Keratinocyte (primary cell): ENCODE measurements around the gene FANCC. TPM values are rescaled to one million over a fixed set of nuclear protein-coding genes. Genes with fewer than 3 reads are reported as not detected.

Experiments
- DNase-seq: peaks from one replicate; pipeline ENCODE4 v3.0.0-alpha.2; 2011; ENCODE audit warnings: low read depth, missing footprints, low spot score
- FAIRE-seq: peaks from 2 replicates; lab custom pipeline; 2011; peaks lifted over from hg19 to GRCh38; lab: Jason Lieb, UNC
- H2AFZ ChIP-seq: 2 replicates; pipeline ENCODE4 v1.6.0; 2012; ENCODE audit warnings: low read length, control low read depth, inconsistent platforms; ENCODE audit not compliant: control insufficient read depth
- H3K27ac ChIP-seq: 2 replicates; pipeline ENCODE4 v1.5.1; 2011; ENCODE audit warnings: low read length; ENCODE audit not compliant: control insufficient read depth, insufficient read depth
- H3K27me3 ChIP-seq: 3 replicates; pipeline ENCODE4 v1.6.0; 2011; ENCODE audit warnings: low read length; ENCODE audit not compliant: control insufficient read depth, insufficient read depth; ENCODE audit errors: extremely low read depth
- H3K36me3 ChIP-seq, 2 experiments: 2 replicates in 1 of 2; 3 replicates in 1 of 2; pipeline ENCODE4 v1.5.1; 2011; ENCODE audit warnings: low read length in 2 of 2, mild to moderate bottlenecking in 1 of 2; ENCODE audit not compliant: control insufficient read depth in 2 of 2, insufficient read depth in 2 of 2; ENCODE audit errors: extremely low read depth in 1 of 2
- H3K4me1 ChIP-seq: 3 replicates; pipeline ENCODE4 v1.5.1; 2011; ENCODE audit warnings: low read length; ENCODE audit not compliant: control insufficient read depth, insufficient read depth; ENCODE audit errors: extremely low read depth
- H3K4me2 ChIP-seq: 3 replicates; pipeline ENCODE4 v1.6.0; 2011; ENCODE audit warnings: low read depth, low read length; ENCODE audit not compliant: control insufficient read depth, insufficient read depth; ENCODE audit errors: extremely low read depth
- H3K4me3 ChIP-seq, 3 experiments: fragments of 200-600 bp in 1 of 3; sonication (generic) in 1 of 3; 2 replicates in 2 of 3; 3 replicates in 1 of 3; pipeline ENCODE4 v1.5.1; 2011 to 2016; ENCODE audit warnings: low read length in 3 of 3, mild to moderate bottlenecking in 3 of 3, control low read depth in 2 of 3, inconsistent platforms in 1 of 3, low read depth in 1 of 3, mixed read lengths in 1 of 3, mixed run types in 1 of 3, moderate library complexity in 1 of 3; ENCODE audit not compliant: control insufficient read depth in 2 of 3, insufficient read depth in 2 of 3; ENCODE audit errors: extremely low read depth in 1 of 3
- H3K79me2 ChIP-seq: 2 replicates; pipeline ENCODE4 v1.6.0; 2012; ENCODE audit warnings: low read length; ENCODE audit not compliant: control insufficient read depth, insufficient read depth
- H3K9ac ChIP-seq: 3 replicates; pipeline ENCODE4 v1.6.0; 2011; ENCODE audit warnings: low read length; ENCODE audit not compliant: control insufficient read depth, insufficient read depth; ENCODE audit errors: extremely low read depth
- H3K9me1 ChIP-seq: 3 replicates; pipeline ENCODE4 v1.6.0; 2011; ENCODE audit warnings: low read length; ENCODE audit not compliant: control insufficient read depth, insufficient read depth; ENCODE audit errors: extremely low read depth
- H3K9me3 ChIP-seq: 2 replicates; pipeline ENCODE4 v1.5.1; 2012; ENCODE audit warnings: low read depth, low read length; ENCODE audit not compliant: control insufficient read depth
- H4K20me1 ChIP-seq: 3 replicates; pipeline ENCODE4 v1.6.0; 2011; ENCODE audit warnings: low read length; ENCODE audit not compliant: control insufficient read depth, insufficient read depth; ENCODE audit errors: extremely low read depth
- CTCF ChIP-seq, 3 experiments: IDR thresholded peaks in 1 of 3; conservative IDR thresholded peaks in 1 of 3; optimal IDR thresholded peaks in 1 of 3; 2 replicates in 2 of 3; 3 replicates in 1 of 3; pipeline versions ENCODE3 to v1.5.1; 2011; ENCODE audit warnings: low read length in 3 of 3, mild to moderate bottlenecking in 3 of 3, moderate library complexity in 2 of 3, control low read depth in 1 of 3, inconsistent platforms in 1 of 3; ENCODE audit not compliant: insufficient read depth in 2 of 3; ENCODE audit errors: extremely low read depth in 1 of 3
- EZH2 ChIP-seq: IDR thresholded peaks from one replicate; pipeline ENCODE4 v1.6.1; 2012; ENCODE audit warnings: inconsistent platforms, mild to moderate bottlenecking, low read length, moderate library complexity
- dilution Hi-C: fragments of 300-500 bp; cut with MboI; formaldehyde crosslinking; loops from one replicate; pipeline ENCODE4 v1.7.0; 2020; ENCODE audit warnings: low sequenced_read_pairs; ENCODE audit not compliant: extremely low pct_ligation_motif_present
- polyA plus RNA-seq, 5 experiments: library from polyadenylated mRNA; depleted of rRNA in 3 of 5; stranded (reverse) in 3 of 5; stranded (forward) in 1 of 5; unstranded in 1 of 5; fragments of >200 nt; gene quantifications; 1 replicate in 1 of 5; 2 replicates in 3 of 5; 3 replicates in 1 of 5; pipeline versions ENCODE4 v1.2.1 to v1.2.3, GENCODE V29; 2011 to 2012; ENCODE audit warnings: missing spikeins in 2 of 5, low read depth in 1 of 5, low replicate concordance in 1 of 5

The FANCC gene
- polyA plus RNA-seq, 1 donor (not counting 4 experiments of a cell fraction or from before 2014, with no cell fraction given), result 8.3 TPM

DNA sequence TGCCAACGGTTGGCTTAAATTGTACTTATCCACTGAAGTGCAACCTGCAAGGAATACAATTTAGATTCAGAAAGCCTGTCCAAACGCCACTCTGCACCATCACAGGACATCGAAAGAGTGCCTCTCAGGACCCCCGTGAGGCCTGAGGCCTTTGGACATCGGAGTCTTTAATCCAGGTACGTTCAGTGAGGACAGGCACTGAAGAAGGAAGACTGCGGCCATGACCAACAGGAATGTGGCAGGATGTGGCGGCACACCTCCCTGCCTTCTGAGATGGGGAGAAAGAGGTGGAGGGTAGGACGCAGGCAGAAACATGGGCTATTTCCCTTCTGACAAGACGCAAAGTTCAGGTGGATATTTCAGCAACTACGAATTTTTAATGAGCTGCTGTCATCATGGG lies 205.8 kb downstream of the FANCC start:
- Histone ChIP-seq H3K9me3 (no peaks in the 10 kb centered on the region), H4K20me1 (no peaks in the 10 kb centered on the region), H3K4me1 (peaks cover 3% of the 10 kb centered on the region), H3K9ac (no peak overlapping the region), H2AFZ (no peak overlapping the region), H3K36me3 (peaks cover 13 to 15% of the 10 kb centered on the region in 2 experiments), H3K27ac (no peak overlapping the region), H3K27me3 (no peaks in the 10 kb centered on the region), H3K9me1 (no peaks in the 10 kb centered on the region), H3K4me3 (no peak overlapping the region), H3K79me2 (no peaks in the 10 kb centered on the region), H3K4me2 (no peak overlapping the region)
- dilution Hi-C loops, result no loop called here
- TF ChIP-seq CTCF (optimal IDR thresholded peaks at IDR 0.05 in 1 of 3, IDR thresholded peaks at IDR 0.05 in 1 of 3, conservative IDR thresholded peaks at IDR 0.05 in 1 of 3; ENCODE audit: extremely low read depth in 1 of 3, insufficient read depth in 2 of 3, low read length in 3 of 3) (no peak), EZH2 (no peak)
- FAIRE-seq (no peak), DNase-seq (no peak)

GRCh38 chr9:95110921-95111525 lies 206.5 kb downstream of the FANCC start:
- Histone ChIP-seq H3K79me2 (no peaks in the 10 kb centered on the region), H3K36me3 (peaks cover 14 to 15% of the 10 kb centered on the region in 2 experiments), H3K4me2 (no peak overlapping the region), H4K20me1 (no peaks in the 10 kb centered on the region), H3K9me3 (no peaks in the 10 kb centered on the region), H3K27me3 (no peaks in the 10 kb centered on the region), H3K9me1 (no peaks in the 10 kb centered on the region), H3K4me3 (no peak overlapping the region), H3K4me1 (peaks cover 6% of the 10 kb centered on the region), H3K27ac (no peak overlapping the region), H2AFZ (no peak overlapping the region), H3K9ac (no peak overlapping the region)
- FAIRE-seq (no peak), DNase-seq (no peak)
- dilution Hi-C loops, result no loop called here
- TF ChIP-seq CTCF (optimal IDR thresholded peaks at IDR 0.05 in 1 of 3, IDR thresholded peaks at IDR 0.05 in 1 of 3, conservative IDR thresholded peaks at IDR 0.05 in 1 of 3; ENCODE audit: extremely low read depth in 1 of 3, insufficient read depth in 2 of 3, low read length in 3 of 3), result no peak
- TF ChIP-seq EZH2, result no peak
